ENCODE results near the gene OCRL.

The OCRL gene

GRCh38 chrX:129634541-129634940 lies 94.5 kb downstream of the OCRL start:
- DNase-seq (ENCODE audit: low read depth, low spot score) = no peak

GRCh38 chrX:129636175-129636681 lies 96.2 kb downstream of the OCRL start:
- DNase-seq (ENCODE audit: low read depth, low spot score) = no peak

GRCh38 chrX:129637217-129638109 lies 97.4 kb downstream of the OCRL start:
- peak; percentile 53 for DNase-seq (ENCODE audit: low read depth, low spot score)

- no peak for DNase-seq (ENCODE audit: low read depth, low spot score)
Measured at GRCh38 chrX:129638917-129639316, 98.9 kb downstream of the OCRL start.

GRCh38 chrX:129640737-129641136 lies 100.7 kb downstream of the OCRL start:
- DNase-seq (ENCODE audit: low read depth, low spot score) = no peak

GRCh38 chrX:129641469-129641868 lies 101.4 kb downstream of the OCRL start:
- no peak for DNase-seq (ENCODE audit: low read depth, low spot score)

GRCh38 chrX:129641941-129642340 lies 101.9 kb downstream of the OCRL start:
- DNase-seq (ENCODE audit: low read depth, low spot score) = no peak
